A549 treated with CpdA at 1 μM for 4 hours (cell line): ENCODE measurements around the gene OR8G5. TPM values are rescaled to one million over a fixed set of nuclear protein-coding genes. Genes with fewer than 3 reads are reported as not detected.

Experiments used
- total RNA-seq: library from RNA; stranded (reverse); fragments of 200-300 nt; extraction: Qiagen RNA extraction; gene quantifications from 5 replicates; pipeline ENCODE4 v1.2.3, GENCODE V29; 2022; ENCODE audit warnings: low read depth

OR8G5 gene
- not detected in 5 replicates for total RNA-seq

GRCh38 chr11:124256076-124256475, at the start of gene OR8G5:
OR8G5 (plus strand) TSS chr11:124256376; CDS start chr11:124264932, 8,556 bp downstream.

DNA sequence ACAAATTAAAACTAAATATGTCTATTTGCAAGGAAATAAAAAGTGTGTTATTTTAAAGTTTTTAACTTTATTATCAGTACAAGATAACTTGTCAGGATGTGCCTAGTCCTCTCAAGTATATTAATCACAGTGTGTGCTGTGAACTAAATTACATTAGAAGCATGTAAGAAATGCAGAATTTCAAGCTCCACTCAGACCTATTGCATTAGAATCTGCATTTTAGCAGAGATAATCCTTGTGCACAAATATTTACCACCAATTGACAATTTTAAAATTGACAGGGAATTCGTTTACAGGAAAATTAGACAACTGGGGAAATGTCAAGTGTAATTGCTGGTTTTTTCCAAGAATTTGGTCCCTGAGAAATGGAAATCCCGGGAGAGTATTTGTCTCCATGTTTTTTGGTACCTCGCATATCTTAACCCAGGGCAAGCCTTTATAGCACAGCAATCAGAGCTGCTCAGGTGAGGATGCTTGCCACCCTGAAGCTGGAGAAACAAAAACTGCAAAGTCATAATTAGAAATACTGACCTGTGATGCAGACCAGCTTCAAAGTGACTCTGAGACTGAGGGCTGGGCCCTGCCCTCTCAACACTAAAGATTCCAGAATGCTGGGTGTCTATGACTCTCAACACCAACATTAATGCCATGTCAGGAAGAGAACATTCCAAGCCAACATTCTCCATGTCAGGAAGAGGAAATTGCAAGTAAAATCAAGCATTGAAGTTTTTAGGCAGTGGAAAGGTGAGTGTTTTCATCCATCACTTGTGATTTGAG, 15.4 kb upstream of the OR8G5 start, which contains the start of gene OR8G1:
Gene OR8G1, plus strand, starts transcription at position 475 of the 777 bp plus-strand sequence. CDS start 8,581 bp downstream, outside the sequence.

GRCh38 chr11:124313849-124314248, 57.7 kb downstream of the OR8G5 start, which contains the start of gene OR8D1:
OR8D1 (minus strand) TSS chr11:124313949; CDS start chr11:124310766, 3,183 bp downstream.

Other genes with a start within 250 kb of the OR8G5 start
- gene OR10G4, start 243.4 kb upstream of the OR8G5 start, total RNA-seq: not detected in 5 replicates
- not detected in 5 replicates for gene OR10G9, start 233.4 kb upstream of the OR8G5 start, total RNA-seq
- not detected in 5 replicates for gene OR10G8, start 229.6 kb upstream of the OR8G5 start, total RNA-seq
- not detected in 5 replicates for gene OR10G7, start 215.1 kb upstream of the OR8G5 start, total RNA-seq
- 0.22 to 0.37 TPM (median 0.30 TPM) in 5 replicates for gene VWA5A, start 140.9 kb upstream of the OR8G5 start, total RNA-seq
- gene OR10D3, start 73.0 kb upstream of the OR8G5 start, total RNA-seq: not detected in 5 replicates
- not detected in 5 replicates for gene OR8G1, start 15.3 kb upstream of the OR8G5 start, total RNA-seq
- gene OR8D1, start 57.6 kb downstream of the OR8G5 start, total RNA-seq: not detected in 5 replicates
- not detected in 5 replicates for gene OR8D2, start 63.8 kb downstream of the OR8G5 start, total RNA-seq
- gene OR8B2, start 128.1 kb downstream of the OR8G5 start, total RNA-seq: not detected in 5 replicates
- gene OR8B3, start 142.6 kb downstream of the OR8G5 start, total RNA-seq: not detected in 5 replicates
- gene OR8B4, start 168.5 kb downstream of the OR8G5 start, total RNA-seq: not detected in 5 replicates
- not detected in 5 replicates for gene OR8B8, start 189.3 kb downstream of the OR8G5 start, total RNA-seq